GM19328 (cell line): ENCODE data around the gene SH3BGRL.
"Not testable (repeated sequence)": the region's sequence is repeated elsewhere in the genome, so short reads cannot be mapped to it uniquely, and the experiment has no call there.

ENCODE experiments used
- ATAC-seq: cut with Tn5 transposase; IDR thresholded peaks from one replicate; pipeline ENCODE4 v1.9.1; 2021; ENCODE audit warnings: mild to moderate bottlenecking, moderate library complexity; ENCODE audit not compliant: unreplicated experiment

SH3BGRL gene

DNA sequence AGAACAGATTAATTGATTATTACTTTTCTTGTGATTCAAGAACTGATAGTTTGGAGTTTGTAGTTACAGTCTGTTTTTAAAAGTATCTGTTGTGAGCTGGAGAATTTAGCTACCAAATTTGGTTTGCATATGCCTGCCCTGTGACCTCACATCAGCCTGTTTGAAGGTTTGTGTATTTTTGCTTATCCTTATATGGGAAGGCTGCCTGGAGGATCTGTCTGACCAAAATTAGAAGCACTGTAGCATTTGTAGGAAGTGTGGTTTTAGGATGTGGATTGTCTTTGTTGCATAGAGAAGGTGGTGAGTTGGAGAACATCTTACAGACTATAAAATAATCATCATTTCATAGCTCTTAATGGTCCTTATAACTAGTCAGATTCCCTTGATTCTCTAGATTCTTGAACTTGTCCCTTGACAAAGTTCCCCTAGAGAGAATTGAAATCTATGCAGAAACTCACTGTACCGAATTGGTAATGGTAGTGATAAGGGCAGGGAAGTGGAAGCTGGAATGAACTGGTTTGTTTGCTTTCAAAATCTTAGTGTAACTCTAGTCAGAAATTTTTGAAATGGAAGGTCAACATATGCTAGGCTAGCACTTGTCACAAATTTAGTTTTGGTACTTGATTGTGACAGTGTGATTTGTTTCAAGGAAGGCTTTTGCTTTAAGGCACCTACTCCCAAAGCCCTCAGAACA is 57.3 kb downstream of the SH3BGRL start:
- ATAC-seq, result no peak

- no peak for ATAC-seq
Observed at GRCh38 chrX:81259714-81260395, 58.0 kb downstream of the SH3BGRL start.

- ATAC-seq, result no peak
Observed at GRCh38 chrX:81261576-81261975, 59.7 kb downstream of the SH3BGRL start.

DNA sequence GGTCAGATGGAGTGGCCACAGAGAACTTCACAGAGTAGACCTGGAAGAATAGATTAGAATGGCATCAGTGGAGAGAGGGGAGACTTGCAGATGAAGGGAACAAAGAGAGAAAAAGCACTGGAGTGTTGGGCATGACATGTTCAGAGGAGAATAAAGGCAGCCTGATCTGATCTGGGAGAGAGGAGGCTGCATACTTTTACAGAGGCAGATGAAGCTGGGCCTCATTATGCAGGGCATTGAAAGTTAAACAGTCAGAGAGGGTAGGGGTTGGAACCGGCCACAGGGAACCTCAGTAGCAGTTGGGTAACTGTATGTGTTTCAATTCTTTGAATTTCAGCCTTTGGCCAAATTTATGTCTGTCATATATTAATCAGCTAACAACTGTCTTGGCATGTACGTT is 61.2 kb downstream of the SH3BGRL start:
- no peak for ATAC-seq

DNA sequence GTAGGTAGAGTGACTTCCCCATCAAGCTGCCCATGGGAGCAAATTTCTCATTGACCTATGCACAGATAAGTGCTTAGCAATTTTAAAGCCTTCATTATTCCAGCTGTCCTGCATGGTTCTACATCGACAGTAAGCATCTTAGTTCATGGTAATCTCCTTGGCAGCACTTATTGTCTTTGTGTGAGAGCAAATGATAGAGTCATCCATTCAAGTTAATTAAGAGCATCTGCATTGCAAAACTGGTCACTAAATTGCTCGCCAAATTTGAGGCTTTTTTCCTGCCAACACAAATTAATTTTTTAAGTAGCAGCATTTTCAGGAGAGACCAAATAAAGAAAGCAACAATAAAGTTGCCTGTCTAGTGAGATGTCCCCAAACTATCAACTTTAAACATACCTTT is 76.7 kb downstream of the SH3BGRL start:
- no peak for ATAC-seq

GRCh38 chrX:81280148-81280547 is 78.2 kb downstream of the SH3BGRL start:
- ATAC-seq, result no peak

DNA sequence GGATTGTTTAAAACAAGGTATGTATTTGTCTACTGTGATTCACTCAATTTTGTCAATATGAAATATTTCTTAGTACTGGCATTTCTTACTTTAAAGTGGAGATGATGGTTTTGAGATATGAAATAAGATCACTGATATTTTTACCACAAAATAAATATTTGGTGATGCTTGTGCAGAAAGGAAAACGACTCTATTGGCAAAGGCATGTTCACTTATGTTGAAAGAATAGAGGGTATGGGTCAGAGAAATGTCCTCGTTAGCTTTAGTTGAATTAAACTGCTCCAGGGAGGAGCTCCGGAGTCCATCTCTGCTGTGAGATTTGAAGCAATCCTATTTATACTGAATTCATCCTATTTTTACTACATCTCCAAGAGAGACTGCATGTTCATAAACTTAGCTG is 84.2 kb downstream of the SH3BGRL start:
- no peak for ATAC-seq

- no peak for ATAC-seq
Observed at GRCh38 chrX:81286608-81287007, 84.7 kb downstream of the SH3BGRL start.

DNA sequence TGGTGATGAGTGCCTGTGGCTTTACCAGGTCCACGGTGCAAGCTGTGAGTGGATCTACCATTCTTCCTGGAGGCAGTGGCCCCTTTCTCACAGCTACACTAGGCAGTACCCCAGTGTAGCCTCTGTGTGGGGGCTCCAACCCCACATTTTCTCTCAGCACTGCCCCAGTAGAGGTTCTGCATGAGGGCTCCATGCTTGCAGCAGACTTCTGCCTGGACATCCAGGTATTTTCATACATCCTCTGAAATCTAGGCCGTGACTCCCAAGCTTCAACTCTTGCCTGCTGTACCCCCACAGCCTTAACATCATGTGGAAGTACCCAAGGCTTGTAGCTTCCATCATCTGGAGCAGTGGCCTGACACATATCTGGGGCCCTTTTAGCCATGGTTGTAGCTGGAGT is 90.1 kb downstream of the SH3BGRL start:
- ATAC-seq, result no peak

- no peak for ATAC-seq
Observed at GRCh38 chrX:81294101-81294500, 92.2 kb downstream of the SH3BGRL start.

DNA sequence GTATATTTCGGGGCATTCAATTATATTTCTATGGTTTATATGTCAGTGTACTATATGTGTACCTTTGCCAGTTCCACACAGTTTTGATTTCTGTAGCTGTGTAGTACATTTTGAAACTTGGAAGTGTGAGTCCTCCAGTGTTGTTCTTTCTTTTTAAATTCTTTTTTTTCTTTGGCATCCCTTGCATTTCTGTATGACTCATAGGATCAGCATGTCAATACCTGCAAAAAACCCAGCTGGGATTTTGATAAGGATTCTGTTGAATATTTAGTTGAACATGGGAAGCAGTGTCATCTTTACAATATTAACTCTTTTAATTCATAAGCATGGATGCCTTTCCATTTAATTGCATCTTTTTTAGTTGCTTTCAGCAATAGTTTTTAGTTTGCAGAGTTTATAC is 100.0 kb downstream of the SH3BGRL start:
- no peak for ATAC-seq

- ATAC-seq, result no peak
Observed at GRCh38 chrX:81304563-81304962, 102.7 kb downstream of the SH3BGRL start.

DNA sequence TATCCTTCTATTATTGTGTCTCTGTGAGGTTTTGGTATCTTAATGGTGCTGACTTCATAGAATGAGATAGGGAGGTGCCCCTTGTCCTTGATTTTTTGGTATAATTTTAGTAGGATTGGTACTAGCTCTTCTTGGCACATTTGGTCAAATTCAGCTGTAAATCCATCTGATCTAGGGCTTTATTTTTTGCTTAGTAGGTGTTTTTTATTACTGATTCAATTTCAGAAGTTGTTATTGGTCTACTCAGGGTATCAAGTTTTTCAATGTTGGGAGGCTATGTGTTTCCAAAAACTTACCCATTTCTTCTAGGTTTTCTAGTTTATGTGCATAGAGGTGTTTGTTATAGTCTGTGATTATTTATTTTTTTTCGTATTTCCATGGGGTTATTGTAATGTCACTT is 103.3 kb downstream of the SH3BGRL start:
- no peak for ATAC-seq

- no peak for ATAC-seq
Observed at GRCh38 chrX:81308086-81308829, 106.4 kb downstream of the SH3BGRL start.

GRCh38 chrX:81316163-81316562 is 114.3 kb downstream of the SH3BGRL start:
- ATAC-seq, result no peak

- not testable (repeated sequence) for ATAC-seq
Observed at GRCh38 chrX:81331653-81332052, 129.8 kb downstream of the SH3BGRL start.

- no peak for ATAC-seq
Observed at GRCh38 chrX:81336455-81337152, 134.7 kb downstream of the SH3BGRL start.

GRCh38 chrX:81337805-81338204 is 135.9 kb downstream of the SH3BGRL start:
- no peak for ATAC-seq

- no peak for ATAC-seq
Observed at GRCh38 chrX:81338924-81339323, 137.0 kb downstream of the SH3BGRL start.

DNA sequence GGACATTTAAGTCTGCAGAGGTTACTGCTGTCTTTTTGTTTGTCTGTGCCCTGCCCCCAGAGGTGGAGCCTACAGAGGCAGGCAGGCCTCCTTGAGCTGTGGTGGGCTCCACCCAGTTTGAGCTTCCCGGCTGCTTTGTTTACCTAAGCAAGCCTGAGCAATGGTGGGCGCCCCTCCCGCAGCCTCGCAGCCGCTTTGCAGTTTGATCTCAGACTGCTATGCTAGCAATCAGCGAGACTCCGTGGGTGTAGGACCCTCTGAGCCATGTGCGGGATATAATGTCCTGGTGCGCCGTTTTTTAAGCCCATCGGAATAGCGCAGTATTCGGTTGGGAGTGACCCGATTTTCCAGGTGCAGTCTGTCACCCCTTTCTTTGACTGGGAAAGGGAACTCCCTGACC is 143.4 kb downstream of the SH3BGRL start:
- ATAC-seq, result not testable (repeated sequence)
